WERI-Rb-1 (cell line): ENCODE measurements around the gene WDR91.

ENCODE experiments used
- DNase-seq: peaks from one replicate; pipeline ENCODE4 v3.0.0-alpha.2; 2020
- H3K27ac ChIP-seq: fragments of 250-450 bp; sonication (Bioruptor Pico); 2 replicates; pipeline ENCODE4 v1.5.1; 2020; ENCODE audit warnings: mild to moderate bottlenecking, moderate library complexity
- H3K27me3 ChIP-seq: fragments of 250-450 bp; sonication (Bioruptor Pico); 2 replicates; pipeline ENCODE4 v1.5.1; 2021; ENCODE audit warnings: mild to moderate bottlenecking, low read depth, moderate library complexity; ENCODE audit not compliant: insufficient read depth, severe bottlenecking
- H3K36me3 ChIP-seq: fragments of 250-450 bp; sonication (Bioruptor Pico); 2 replicates; pipeline ENCODE4 v1.5.1; 2020; ENCODE audit warnings: mild to moderate bottlenecking, moderate library complexity
- H3K4me3 ChIP-seq: 2 replicates; pipeline ENCODE4 v1.5.1; 2011; ENCODE audit warnings: low read depth, mild to moderate bottlenecking, control low read depth, low read length
- H3K9me3 ChIP-seq: fragments of 250-450 bp; sonication (Bioruptor Pico); 2 replicates; pipeline ENCODE4 v1.5.1; 2021; ENCODE audit warnings: mild to moderate bottlenecking, moderate library complexity; ENCODE audit not compliant: severe bottlenecking
- CTCF ChIP-seq: IDR thresholded peaks from 2 replicates; pipeline ENCODE4 v1.5.1; 2011; ENCODE audit warnings: low read depth, mild to moderate bottlenecking, control low read depth, inconsistent platforms, low read length

The WDR91 gene

GRCh38 chr7:135206941-135207391, 4.4 kb downstream of the WDR91 start:
- Histone ChIP-seq H3K36me3 (peaks cover 28% of the 10 kb centered on the region), H3K4me3 (no peak overlapping the region), H3K27ac (no peak overlapping the region), H3K9me3 (no peaks in the 10 kb centered on the region), H3K27me3 (no peaks in the 10 kb centered on the region)
- no peak for TF ChIP-seq CTCF
- no peak for DNase-seq

DNA sequence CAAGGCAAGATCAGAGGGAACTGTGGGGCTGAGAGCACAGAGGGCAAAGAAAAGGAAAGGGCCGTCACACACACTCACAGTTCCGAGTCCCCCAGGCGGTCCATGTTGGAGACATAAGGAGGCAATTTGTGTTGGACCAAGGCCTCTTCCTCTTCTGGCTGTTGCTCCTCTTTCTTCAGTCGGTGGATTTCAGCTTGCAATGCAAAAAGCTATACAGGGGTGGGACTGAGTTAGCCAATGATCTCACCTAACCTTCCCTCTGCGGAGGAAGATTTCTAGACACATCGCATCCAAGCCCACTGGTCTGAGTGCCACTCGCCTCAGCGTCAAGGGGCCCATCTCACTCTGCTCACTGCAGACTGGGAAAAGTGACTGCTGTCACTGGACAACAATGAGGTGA, 5.5 kb downstream of the WDR91 start:
- no peak overlapping the region for H3K27ac ChIP-seq
- no peaks in the 10 kb centered on the region for H3K27me3 ChIP-seq
- no peak overlapping the region for H3K4me3 ChIP-seq
- no peak for DNase-seq
- no peaks in the 10 kb centered on the region for H3K9me3 ChIP-seq
- TF ChIP-seq CTCF: no peak
- H3K36me3 ChIP-seq: peaks cover 28% of the 10 kb centered on the region

DNA sequence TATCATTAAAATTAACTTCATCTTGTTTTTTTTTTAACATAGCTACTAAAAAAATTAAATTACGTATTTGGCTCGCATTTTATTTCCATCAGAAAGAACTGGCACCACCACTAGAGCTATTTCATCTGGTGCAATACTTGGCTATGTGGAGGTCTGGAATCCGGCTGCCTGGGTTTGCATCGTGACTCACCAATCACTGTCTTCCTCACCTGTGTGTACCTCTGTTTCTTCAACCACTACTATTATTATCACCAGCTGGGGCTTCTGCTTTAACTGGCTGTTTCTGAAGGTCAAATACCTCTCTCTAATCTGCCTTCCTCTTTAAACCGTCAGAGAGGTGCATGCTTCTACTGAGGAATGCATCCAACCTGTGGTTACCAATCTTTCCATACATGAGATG, 6.5 kb downstream of the WDR91 start:
- H3K27me3 ChIP-seq: no peaks in the 10 kb centered on the region
- H3K27ac ChIP-seq: no peak overlapping the region
- H3K4me3 ChIP-seq: no peak overlapping the region
- peaks cover 28% of the 10 kb centered on the region for H3K36me3 ChIP-seq
- no peak for TF ChIP-seq CTCF
- H3K9me3 ChIP-seq: no peaks in the 10 kb centered on the region
- DNase-seq: no peak

- no peak for DNase-seq
- H3K4me3 ChIP-seq: no peak overlapping the region
- TF ChIP-seq CTCF: no peak
- no peaks in the 10 kb centered on the region for H3K9me3 ChIP-seq
- H3K27ac ChIP-seq: no peak overlapping the region
- peaks cover 28% of the 10 kb centered on the region for H3K36me3 ChIP-seq
- H3K27me3 ChIP-seq: no peaks in the 10 kb centered on the region
Measured at GRCh38 chr7:135204341-135204749, 7.0 kb downstream of the WDR91 start.

DNA sequence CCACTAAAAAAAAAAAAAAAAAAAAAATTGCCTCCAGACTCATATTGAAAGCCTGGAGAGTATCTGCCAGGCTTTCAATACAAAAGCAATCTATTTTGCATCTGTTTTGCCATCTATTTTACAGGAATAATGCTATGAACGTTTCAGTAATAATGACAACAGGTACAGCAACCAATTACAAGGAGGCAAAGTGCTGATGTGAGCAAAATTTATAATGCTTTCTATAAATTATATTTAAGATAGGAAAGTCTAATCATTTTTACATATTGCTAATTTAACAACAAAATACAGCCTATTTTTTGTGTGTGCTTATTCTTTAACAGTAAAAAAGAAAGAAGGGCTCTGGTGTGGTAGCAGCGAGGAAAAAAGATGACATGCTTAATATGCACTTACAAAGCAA, 10.0 kb downstream of the WDR91 start:
- no peak overlapping the region for H3K27ac ChIP-seq
- no peak for TF ChIP-seq CTCF
- no peaks in the 10 kb centered on the region for H3K9me3 ChIP-seq
- no peak overlapping the region for H3K4me3 ChIP-seq
- H3K36me3 ChIP-seq: peaks cover 40% of the 10 kb centered on the region
- H3K27me3 ChIP-seq: no peaks in the 10 kb centered on the region
- no peak for DNase-seq

- peaks cover 43% of the 10 kb centered on the region for H3K36me3 ChIP-seq
- no peaks in the 10 kb centered on the region for H3K9me3 ChIP-seq
- no peaks in the 10 kb centered on the region for H3K27me3 ChIP-seq
- TF ChIP-seq CTCF: no peak
- no peak for DNase-seq
- no peak overlapping the region for H3K4me3 ChIP-seq
- H3K27ac ChIP-seq: no peak overlapping the region
Measured at GRCh38 chr7:135200821-135201331, 10.4 kb downstream of the WDR91 start.
